Osteocyte (in vitro differentiated cells): ENCODE results near the gene TNS1. TPM values are rescaled to one million over a fixed set of nuclear protein-coding genes. Genes with fewer than 3 reads are reported as not detected.

Source experiments
- DNase-seq: peaks from one replicate; pipeline ENCODE4 v3.0.0; 2021; ENCODE audit warnings: mixed read lengths; ENCODE audit not compliant: unreplicated experiment; ENCODE audit errors: extremely low spot score
- H3K27ac Mint-ChIP-seq: one replicate; pipeline ENCODE4 v1.8.0; 2021; ENCODE audit warnings: mild to moderate bottlenecking, mixed read lengths; ENCODE audit not compliant: unreplicated experiment
- H3K27me3 Mint-ChIP-seq: one replicate; pipeline ENCODE4 v1.8.0; 2021; ENCODE audit warnings: mixed read lengths; ENCODE audit not compliant: unreplicated experiment
- H3K36me3 Mint-ChIP-seq: one replicate; pipeline ENCODE4 v1.8.0; 2021; ENCODE audit warnings: mixed read lengths; ENCODE audit not compliant: unreplicated experiment
- H3K4me1 Mint-ChIP-seq: one replicate; pipeline ENCODE4 v1.8.0; 2021; ENCODE audit warnings: mixed read lengths; ENCODE audit not compliant: unreplicated experiment
- H3K4me3 Mint-ChIP-seq: one replicate; pipeline ENCODE4 v1.8.0; 2021; ENCODE audit warnings: mild to moderate bottlenecking, moderate library complexity, mixed read lengths; ENCODE audit not compliant: unreplicated experiment
- H3K9me3 Mint-ChIP-seq: one replicate; pipeline ENCODE4 v1.8.0; 2021; ENCODE audit warnings: mixed read lengths; ENCODE audit not compliant: unreplicated experiment
- total RNA-seq: library from RNA; stranded (reverse); gene quantifications from 2 replicates; pipeline ENCODE4 v1.2.1, GENCODE V29; 2021
- TF ChIP-seq, protein P1 (sequence below): fragments of 200-600 bp; sonication (generic); IDR thresholded peaks from 2 replicates; pipeline ENCODE4 v1.5.0; 2021; ENCODE audit warnings: antibody characterized with exemption, mild to moderate bottlenecking, moderate library complexity

TNS1 gene
- total RNA-seq, 1 donor from 2014 or later: 80.8 TPM

- H3K27me3 Mint-ChIP-seq: no peaks in the 10 kb centered on the region
- TF ChIP-seq, protein P1, sequence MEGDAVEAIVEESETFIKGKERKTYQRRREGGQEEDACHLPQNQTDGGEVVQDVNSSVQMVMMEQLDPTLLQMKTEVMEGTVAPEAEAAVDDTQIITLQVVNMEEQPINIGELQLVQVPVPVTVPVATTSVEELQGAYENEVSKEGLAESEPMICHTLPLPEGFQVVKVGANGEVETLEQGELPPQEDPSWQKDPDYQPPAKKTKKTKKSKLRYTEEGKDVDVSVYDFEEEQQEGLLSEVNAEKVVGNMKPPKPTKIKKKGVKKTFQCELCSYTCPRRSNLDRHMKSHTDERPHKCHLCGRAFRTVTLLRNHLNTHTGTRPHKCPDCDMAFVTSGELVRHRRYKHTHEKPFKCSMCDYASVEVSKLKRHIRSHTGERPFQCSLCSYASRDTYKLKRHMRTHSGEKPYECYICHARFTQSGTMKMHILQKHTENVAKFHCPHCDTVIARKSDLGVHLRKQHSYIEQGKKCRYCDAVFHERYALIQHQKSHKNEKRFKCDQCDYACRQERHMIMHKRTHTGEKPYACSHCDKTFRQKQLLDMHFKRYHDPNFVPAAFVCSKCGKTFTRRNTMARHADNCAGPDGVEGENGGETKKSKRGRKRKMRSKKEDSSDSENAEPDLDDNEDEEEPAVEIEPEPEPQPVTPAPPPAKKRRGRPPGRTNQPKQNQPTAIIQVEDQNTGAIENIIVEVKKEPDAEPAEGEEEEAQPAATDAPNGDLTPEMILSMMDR: no peak
- no peak for DNase-seq
- H3K4me3 Mint-ChIP-seq: no peak overlapping the region
- H3K4me1 Mint-ChIP-seq: peaks cover 17% of the 10 kb centered on the region
- H3K9me3 Mint-ChIP-seq: no peaks in the 10 kb centered on the region
- no peaks in the 10 kb centered on the region for H3K36me3 Mint-ChIP-seq
- H3K27ac Mint-ChIP-seq: no peak overlapping the region
Measured at GRCh38 chr2:218022851-218023530, 20.2 kb upstream of the TNS1 start.

- Mint-ChIP-seq H3K27me3 (no peaks in the 10 kb centered on the region), H3K27ac (no peak overlapping the region), H3K4me3 (no peak overlapping the region), H3K4me1 (peaks cover 24% of the 10 kb centered on the region), H3K36me3 (no peaks in the 10 kb centered on the region), H3K9me3 (no peaks in the 10 kb centered on the region)
- TF ChIP-seq, protein P1: no peak
- no peak for DNase-seq
Measured at GRCh38 chr2:218022131-218022850, 19.5 kb upstream of the TNS1 start.

GRCh38 chr2:218021536-218022071 is 18.8 kb upstream of the TNS1 start:
- Mint-ChIP-seq H3K4me3 (no peak overlapping the region), H3K4me1 (peaks cover 29% of the 10 kb centered on the region), H3K27ac (no peak overlapping the region), H3K27me3 (no peaks in the 10 kb centered on the region), H3K9me3 (no peaks in the 10 kb centered on the region), H3K36me3 (no peaks in the 10 kb centered on the region)
- TF ChIP-seq, protein P1: no peak
- no peak for DNase-seq

DNA sequence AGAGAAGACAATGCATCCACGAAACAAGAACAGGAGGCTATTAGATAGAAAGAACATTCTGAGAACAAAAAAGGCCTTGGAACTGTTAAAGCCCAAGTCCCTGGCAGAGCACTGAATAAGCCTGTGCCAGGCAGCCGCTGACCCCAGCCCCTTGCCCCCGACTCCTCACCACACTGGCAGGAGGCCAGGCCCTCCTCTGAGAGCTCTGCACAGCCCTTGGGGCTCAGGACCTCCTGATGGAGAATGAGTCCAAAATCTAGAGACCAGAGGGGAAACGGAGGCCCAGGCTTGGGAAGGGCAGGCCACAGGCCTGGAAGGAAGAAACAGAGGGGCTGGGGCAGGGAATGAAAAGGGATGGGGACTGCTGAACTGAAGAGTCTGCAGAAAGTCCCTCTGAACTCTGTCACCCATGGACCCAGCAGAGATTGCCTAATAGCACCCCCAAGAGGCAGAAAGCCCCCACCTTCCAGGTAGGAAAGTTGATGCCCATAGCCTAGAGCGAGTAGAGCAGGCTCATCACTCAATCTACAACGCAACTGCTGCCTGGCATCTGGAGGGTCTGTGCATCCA is 18.3 kb upstream of the TNS1 start:
- DNase-seq: no peak
- H3K4me1 Mint-ChIP-seq: peaks cover 33% of the 10 kb centered on the region

More for the DNA sequence above, 18.3 kb upstream of the TNS1 start:
- H3K36me3 Mint-ChIP-seq: no peaks in the 10 kb centered on the region
- H3K4me3 Mint-ChIP-seq: no peak overlapping the region
- no peaks in the 10 kb centered on the region for H3K9me3 Mint-ChIP-seq
- no peaks in the 10 kb centered on the region for H3K27me3 Mint-ChIP-seq
- no peak overlapping the region for H3K27ac Mint-ChIP-seq
- TF ChIP-seq, protein P1: no peak
